Kidney epithelial cell (primary cell): ENCODE results near the gene ARHGAP45. TPM values are rescaled to one million over a fixed set of nuclear protein-coding genes. Genes with fewer than 3 reads are reported as not detected.

Experiments
- DNase-seq: peaks from one replicate; pipeline ENCODE4 v3.0.0-alpha.2; 2010; ENCODE audit warnings: low read depth
- H3K27me3 ChIP-seq: 2 replicates; pipeline ENCODE4 v1.6.0; 2011; ENCODE audit warnings: low read length; ENCODE audit not compliant: control insufficient read depth, insufficient read depth
- H3K36me3 ChIP-seq: 2 replicates; pipeline ENCODE4 v1.5.1; 2011; ENCODE audit warnings: low read length; ENCODE audit not compliant: control insufficient read depth, insufficient read depth
- H3K4me3 ChIP-seq: 2 replicates; pipeline ENCODE4 v1.5.1; 2011; ENCODE audit warnings: low read depth, mild to moderate bottlenecking, control low read depth, low read length
- total RNA-seq: library from RNA; depleted of rRNA; stranded (reverse); fragments of >200 nt; gene quantifications from 2 replicates; pipeline ENCODE4 v1.2.3, GENCODE V29; 2015
- TF ChIP-seq, protein P1 (sequence below): IDR thresholded peaks from 2 replicates; pipeline ENCODE4 v1.5.1; 2011; ENCODE audit warnings: mild to moderate bottlenecking, moderate library complexity, low read length, control low read depth, inconsistent platforms; ENCODE audit not compliant: insufficient read depth, poor library complexity, severe bottlenecking

Gene ARHGAP45
- total RNA-seq, 1 donor from 2014 or later = 4.2 TPM

DNA sequence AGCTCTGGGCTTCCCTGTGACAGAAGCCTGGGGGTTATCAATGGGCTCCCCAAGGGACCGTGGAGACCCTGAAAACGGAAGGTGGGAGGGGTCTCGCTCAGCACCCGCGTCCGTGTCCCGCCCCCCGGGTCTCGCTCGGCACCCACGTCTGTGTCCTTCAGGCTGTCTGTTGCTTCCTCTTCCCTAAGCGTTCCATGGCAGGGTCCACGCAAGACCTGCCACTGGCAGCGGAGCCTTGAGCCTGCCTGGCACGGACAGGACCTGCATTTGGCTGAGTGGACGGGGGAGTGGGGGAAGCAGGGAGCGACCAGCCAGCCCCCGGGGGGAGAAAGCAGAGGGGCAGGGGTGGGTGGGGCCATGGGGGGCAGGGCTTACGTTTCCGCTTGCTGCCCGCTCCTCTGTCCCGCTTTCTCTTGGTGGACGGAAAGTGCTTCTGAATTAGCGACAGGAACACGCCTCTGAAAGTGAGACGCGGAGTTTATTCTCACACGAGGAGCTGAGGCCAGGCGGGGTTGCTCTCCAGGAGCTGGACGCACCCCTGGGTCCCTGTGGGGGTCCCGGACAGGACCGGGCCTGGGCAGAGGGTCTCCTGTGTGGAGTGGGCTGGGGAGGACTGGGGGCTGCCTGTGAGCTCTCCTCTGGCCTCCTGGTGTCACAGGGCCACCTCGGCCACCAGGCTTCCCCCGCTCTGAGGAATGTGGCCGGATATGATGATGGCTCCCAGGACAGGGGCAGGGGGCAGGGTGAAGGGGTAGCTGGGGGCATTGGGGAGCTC is 48.9 kb downstream of the ARHGAP45 start:
- no peak for DNase-seq
- no peaks in the 10 kb centered on the region for H3K27me3 ChIP-seq
- no peak overlapping the region for H3K4me3 ChIP-seq
- H3K36me3 ChIP-seq = peaks cover 10% of the 10 kb centered on the region
- TF ChIP-seq, protein P1, sequence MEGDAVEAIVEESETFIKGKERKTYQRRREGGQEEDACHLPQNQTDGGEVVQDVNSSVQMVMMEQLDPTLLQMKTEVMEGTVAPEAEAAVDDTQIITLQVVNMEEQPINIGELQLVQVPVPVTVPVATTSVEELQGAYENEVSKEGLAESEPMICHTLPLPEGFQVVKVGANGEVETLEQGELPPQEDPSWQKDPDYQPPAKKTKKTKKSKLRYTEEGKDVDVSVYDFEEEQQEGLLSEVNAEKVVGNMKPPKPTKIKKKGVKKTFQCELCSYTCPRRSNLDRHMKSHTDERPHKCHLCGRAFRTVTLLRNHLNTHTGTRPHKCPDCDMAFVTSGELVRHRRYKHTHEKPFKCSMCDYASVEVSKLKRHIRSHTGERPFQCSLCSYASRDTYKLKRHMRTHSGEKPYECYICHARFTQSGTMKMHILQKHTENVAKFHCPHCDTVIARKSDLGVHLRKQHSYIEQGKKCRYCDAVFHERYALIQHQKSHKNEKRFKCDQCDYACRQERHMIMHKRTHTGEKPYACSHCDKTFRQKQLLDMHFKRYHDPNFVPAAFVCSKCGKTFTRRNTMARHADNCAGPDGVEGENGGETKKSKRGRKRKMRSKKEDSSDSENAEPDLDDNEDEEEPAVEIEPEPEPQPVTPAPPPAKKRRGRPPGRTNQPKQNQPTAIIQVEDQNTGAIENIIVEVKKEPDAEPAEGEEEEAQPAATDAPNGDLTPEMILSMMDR = no peak

GRCh38 chr19:1116726-1117581 is 50.0 kb downstream of the ARHGAP45 start:
- DNase-seq = no peak
- H3K36me3 ChIP-seq = peaks cover 11% of the 10 kb centered on the region
- TF ChIP-seq, protein P1 = no peak
- H3K4me3 ChIP-seq = no peak overlapping the region
- H3K27me3 ChIP-seq = no peaks in the 10 kb centered on the region

GRCh38 chr19:1117654-1118053 is 50.7 kb downstream of the ARHGAP45 start:
- TF ChIP-seq, protein P1 = no peak
- H3K36me3 ChIP-seq = peaks cover 10% of the 10 kb centered on the region
- DNase-seq = no peak
- H3K4me3 ChIP-seq = no peak overlapping the region
- no peaks in the 10 kb centered on the region for H3K27me3 ChIP-seq

DNA sequence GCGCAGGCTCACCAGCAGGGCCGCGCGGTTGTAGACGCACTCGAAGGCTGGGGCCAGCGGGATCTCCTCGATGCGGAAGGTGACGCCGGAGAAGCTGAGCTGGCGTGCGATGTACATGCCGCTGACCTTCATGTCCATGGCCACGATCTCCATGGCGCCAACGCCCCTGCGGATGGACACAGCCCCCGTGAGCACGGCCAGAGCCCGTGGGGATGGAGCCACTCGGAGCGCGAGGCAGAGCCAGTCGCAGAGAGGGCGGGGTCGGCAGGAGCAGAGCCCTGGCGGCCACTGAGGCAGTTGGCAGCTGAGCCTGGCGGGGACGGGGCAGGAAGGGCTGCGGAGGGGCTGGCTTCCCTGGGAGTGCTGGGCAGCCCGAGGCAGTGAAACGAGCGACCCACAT is 52.0 kb downstream of the ARHGAP45 start:
- no peak for DNase-seq
- TF ChIP-seq, protein P1 = no peak
- Histone ChIP-seq H3K36me3 (peaks cover 15% of the 10 kb centered on the region), H3K27me3 (no peaks in the 10 kb centered on the region), H3K4me3 (no peak overlapping the region)

- no peak for DNase-seq
- Histone ChIP-seq H3K4me3 (no peak overlapping the region), H3K36me3 (peaks cover 16% of the 10 kb centered on the region), H3K27me3 (no peaks in the 10 kb centered on the region)
- TF ChIP-seq, protein P1 = no peak
Measured at GRCh38 chr19:1119475-1120217, 52.7 kb downstream of the ARHGAP45 start.
